Right atrium auricular region (tissue), 2 donors: ENCODE data around the gene ST7. TPM values are rescaled to one million over a fixed set of nuclear protein-coding genes. Genes with fewer than 3 reads are reported as not detected.

Experiments used
- DNase-seq: peaks from one replicate; pipeline ENCODE4 v3.0.0-alpha.2; 2019; ENCODE audit warnings: low spot score
- H3K27ac ChIP-seq, 2 donors: fragments of 200-600 bp; sonication (generic); 1 replicate in 1 of 2; 2 replicates in 1 of 2; pipeline ENCODE4 v1.5.1; 2016 to 2019
- H3K27me3 ChIP-seq, 2 donors: fragments of 200-600 bp; sonication (generic); one replicate each; pipeline versions ENCODE4 v1.5.1 to v1.6.0; 2017 to 2019
- H3K36me3 ChIP-seq: fragments of 200-600 bp; sonication (generic); one replicate; pipeline ENCODE4 v1.5.1; 2016
- H3K4me1 ChIP-seq, 2 donors: fragments of 200-600 bp; sonication (generic); one replicate each; pipeline versions ENCODE4 v1.5.1 to v1.6.0; 2017 to 2019
- H3K4me3 ChIP-seq, 2 donors: fragments of 200-600 bp; sonication (generic); 1 replicate in 1 of 2; 2 replicates in 1 of 2; pipeline ENCODE4 v1.5.1; 2017 to 2019; ENCODE audit warnings: mild to moderate bottlenecking in 1 of 2, moderate library complexity in 1 of 2
- H3K9me3 ChIP-seq, 2 donors: fragments of 200-600 bp; sonication (generic); one replicate each; pipeline ENCODE4 v1.5.1; 2019
- total RNA-seq, 2 donors: library from RNA; depleted of rRNA; stranded (reverse); fragments of >200 nt; gene quantifications; one replicate each; pipeline ENCODE4 v1.1.0, GENCODE V29; 2016
- TF ChIP-seq, protein P1 (sequence below), 2 donors: fragments of 200-600 bp; sonication (generic); IDR thresholded peaks; one replicate each; pipeline ENCODE4 v1.5.1; 2019; ENCODE audit warnings: antibody characterized with exemption in 2 of 2

The ST7 gene
- total RNA-seq, 2 donors from 2014 or later: 45.4 to 48.1 TPM

GRCh38 chr7:117185124-117185523, 231.8 kb downstream of the ST7 start:
- Histone ChIP-seq H3K9me3 (no peaks in the 10 kb centered on the region), H3K4me3 (no peak overlapping the region), H3K36me3 (peaks cover 9% of the 10 kb centered on the region), H3K27ac (no peak overlapping the region), H3K4me1 (no peaks in the 10 kb centered on the region), H3K27me3 (no peaks in the 10 kb centered on the region)
- DNase-seq: no peak
- TF ChIP-seq, protein P1, sequence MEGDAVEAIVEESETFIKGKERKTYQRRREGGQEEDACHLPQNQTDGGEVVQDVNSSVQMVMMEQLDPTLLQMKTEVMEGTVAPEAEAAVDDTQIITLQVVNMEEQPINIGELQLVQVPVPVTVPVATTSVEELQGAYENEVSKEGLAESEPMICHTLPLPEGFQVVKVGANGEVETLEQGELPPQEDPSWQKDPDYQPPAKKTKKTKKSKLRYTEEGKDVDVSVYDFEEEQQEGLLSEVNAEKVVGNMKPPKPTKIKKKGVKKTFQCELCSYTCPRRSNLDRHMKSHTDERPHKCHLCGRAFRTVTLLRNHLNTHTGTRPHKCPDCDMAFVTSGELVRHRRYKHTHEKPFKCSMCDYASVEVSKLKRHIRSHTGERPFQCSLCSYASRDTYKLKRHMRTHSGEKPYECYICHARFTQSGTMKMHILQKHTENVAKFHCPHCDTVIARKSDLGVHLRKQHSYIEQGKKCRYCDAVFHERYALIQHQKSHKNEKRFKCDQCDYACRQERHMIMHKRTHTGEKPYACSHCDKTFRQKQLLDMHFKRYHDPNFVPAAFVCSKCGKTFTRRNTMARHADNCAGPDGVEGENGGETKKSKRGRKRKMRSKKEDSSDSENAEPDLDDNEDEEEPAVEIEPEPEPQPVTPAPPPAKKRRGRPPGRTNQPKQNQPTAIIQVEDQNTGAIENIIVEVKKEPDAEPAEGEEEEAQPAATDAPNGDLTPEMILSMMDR (IDR thresholded peaks at IDR 0.05): no peak

GRCh38 chr7:117186218-117187010, 233.1 kb downstream of the ST7 start:
- H3K27ac ChIP-seq: no peak overlapping the region
- H3K36me3 ChIP-seq: peaks cover 9% of the 10 kb centered on the region
- TF ChIP-seq, protein P1 (IDR thresholded peaks at IDR 0.05): no peak
- H3K27me3 ChIP-seq: no peaks in the 10 kb centered on the region
- H3K4me3 ChIP-seq: no peak overlapping the region
- no peaks in the 10 kb centered on the region for H3K4me1 ChIP-seq
- no peaks in the 10 kb centered on the region for H3K9me3 ChIP-seq
- DNase-seq: no peak

- no peaks in the 10 kb centered on the region for H3K4me1 ChIP-seq
- peaks cover 9% of the 10 kb centered on the region for H3K36me3 ChIP-seq
- TF ChIP-seq, protein P1 (IDR thresholded peaks at IDR 0.05): no peak
- no peak for DNase-seq
- H3K9me3 ChIP-seq: no peaks in the 10 kb centered on the region
- no peak overlapping the region for H3K27ac ChIP-seq
- no peaks in the 10 kb centered on the region for H3K27me3 ChIP-seq
- no peak overlapping the region for H3K4me3 ChIP-seq
Observed at GRCh38 chr7:117188376-117188775, 235.1 kb downstream of the ST7 start.

- TF ChIP-seq, protein P1 (IDR thresholded peaks at IDR 0.05): no peak
- no peak for DNase-seq
- H3K27me3 ChIP-seq: no peaks in the 10 kb centered on the region
- H3K4me3 ChIP-seq: no peak overlapping the region
- H3K36me3 ChIP-seq: peaks cover 14% of the 10 kb centered on the region
- H3K9me3 ChIP-seq: no peaks in the 10 kb centered on the region
- H3K4me1 ChIP-seq: no peaks in the 10 kb centered on the region
- no peak overlapping the region for H3K27ac ChIP-seq
Observed at GRCh38 chr7:117188949-117189592, 235.8 kb downstream of the ST7 start.

DNA sequence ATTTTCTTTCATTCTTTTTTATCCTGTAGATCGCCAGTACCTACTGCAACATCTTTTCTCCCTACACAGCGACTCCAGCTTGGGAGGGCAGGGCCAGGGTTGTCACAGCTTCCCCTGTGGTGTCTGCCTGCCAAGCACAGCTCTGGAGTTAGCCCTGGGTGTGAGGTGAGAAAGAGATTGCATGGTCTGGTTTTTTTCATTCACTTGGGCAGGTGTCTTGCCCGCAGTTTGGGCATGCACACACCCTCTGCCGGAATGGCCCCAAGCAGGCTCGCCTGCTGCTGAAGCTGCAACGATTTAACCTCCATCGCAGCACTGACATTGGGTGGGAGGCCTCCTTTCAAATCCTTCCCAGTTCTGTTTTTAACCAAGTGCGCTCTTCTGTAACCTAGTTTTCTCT, 236.8 kb downstream of the ST7 start:
- TF ChIP-seq, protein P1 (IDR thresholded peaks at IDR 0.05): no peak
- Histone ChIP-seq H3K9me3 (no peaks in the 10 kb centered on the region), H3K4me3 (no peak overlapping the region), H3K27me3 (no peaks in the 10 kb centered on the region), H3K4me1 (no peaks in the 10 kb centered on the region), H3K36me3 (peaks cover 14% of the 10 kb centered on the region), H3K27ac (no peak overlapping the region)
- no peak for DNase-seq
